Activated CD4-positive, alpha-beta T cell treated with anti-CD3 and anti-CD28 coated beads for 36 hours (primary cell): Measurements from ENCODE around the gene HEPHL1. TPM values are rescaled to one million over a fixed set of nuclear protein-coding genes. Genes with fewer than 3 reads are reported as not detected.

Source experiments
- ATAC-seq: fragments of 200-7000 bp; cut with Tn5 transposase; one replicate; pipeline ENCODE4 v1.10.0; 2021; ENCODE audit warnings: mild to moderate bottlenecking, moderate library complexity
- CTCF ChIA-PET: fragments of 350-600 bp; sonication (Branson Sonifier 250); formaldehyde crosslinking; loops from one replicate; lab custom pipeline; 2021; ENCODE audit warnings: antibody characterized with exemption; lab: Charles Lee
- POLR2A ChIA-PET: fragments of 350-600 bp; sonication (Branson Sonifier 250); formaldehyde crosslinking; loops from one replicate; lab custom pipeline; 2021; ENCODE audit warnings: antibody characterized with exemption, inconsistent platforms; lab: Charles Lee
- DNase-seq: peaks from one replicate; pipeline ENCODE4 v3.0.0-alpha.2; 2020
- H3K27ac Mint-ChIP-seq: one replicate; pipeline ENCODE4 v1.8.0; 2021; ENCODE audit warnings: mixed read lengths
- H3K27me3 Mint-ChIP-seq: one replicate; pipeline ENCODE4 v1.8.0; 2021; ENCODE audit warnings: mixed read lengths
- H3K36me3 Mint-ChIP-seq: one replicate; pipeline ENCODE4 v1.8.0; 2021; ENCODE audit warnings: low read depth, mixed read lengths
- H3K4me1 Mint-ChIP-seq: one replicate; pipeline ENCODE4 v1.8.0; 2021; ENCODE audit warnings: mixed read lengths
- H3K4me3 Mint-ChIP-seq: one replicate; pipeline ENCODE4 v1.8.0; 2021; ENCODE audit warnings: mild to moderate bottlenecking, moderate library complexity, mixed read lengths
- H3K9me3 Mint-ChIP-seq: one replicate; pipeline ENCODE4 v1.8.0; 2021; ENCODE audit warnings: low read depth, mixed read lengths
- intact Hi-C, 2 experiments: fragments of 100-400 bp; cut with DNase I in 1 of 2; cut with micrococcal nuclease in 1 of 2; formaldehyde crosslinking; loops; one replicate each; pipeline versions ENCODE4 v1.14.2 to v1.15.1; 2022 to 2024; cut with DNase I, micrococcal nuclease
- total RNA-seq, 2 experiments: library from RNA; stranded (reverse); gene quantifications; one replicate each; pipeline ENCODE4 v1.2.3, GENCODE V29; 2021

Gene HEPHL1
- total RNA-seq, 2 experiments from 2014 or later = not detected

- DNase-seq (no peak), ATAC-seq (no peak)
- Mint-ChIP-seq H3K9me3 (peaks cover 3% of the 10 kb centered on the region), H3K27ac (no peak overlapping the region), H3K4me3 (no peak overlapping the region), H3K4me1 (peaks cover 48% of the 10 kb centered on the region), H3K27me3 (no peaks in the 10 kb centered on the region), H3K36me3 (peaks cover 8% of the 10 kb centered on the region)
- intact Hi-C loops = loop anchor here in 1 of 2 experiments (2.0 kb wide), 1 partner anchor 15 kb away; no protein-coding TSS in a partner anchor
- POLR2A ChIA-PET = interaction anchor here (0.6 kb wide), 1 partner anchor 341 kb away, joined by 3 read pairs; no protein-coding TSS in a partner anchor
- CTCF ChIA-PET = interaction anchor here (0.8 kb wide), 1 partner anchor 62 kb away, joined by 3 read pairs; no protein-coding TSS in a partner anchor
Observed at GRCh38 chr11:94131718-94132115, 110.6 kb downstream of the HEPHL1 start.

- intact Hi-C loops = no loop called here
- Mint-ChIP-seq H3K27me3 (no peaks in the 10 kb centered on the region), H3K4me1 (peaks cover 51% of the 10 kb centered on the region), H3K27ac (no peak overlapping the region), H3K4me3 (no peak overlapping the region), H3K9me3 (peaks cover 3% of the 10 kb centered on the region), H3K36me3 (peaks cover 10% of the 10 kb centered on the region)
- DNase-seq = no peak
- ChIA-PET CTCF (no interaction called here), POLR2A (interaction anchor here (0.6 kb wide), 1 partner anchor 341 kb away, joined by 3 read pairs; no protein-coding TSS in a partner anchor)
- no peak for ATAC-seq
Observed at GRCh38 chr11:94132152-94132558, 111.0 kb downstream of the HEPHL1 start.

GRCh38 chr11:94132823-94133408 lies 111.8 kb downstream of the HEPHL1 start:
- ChIA-PET POLR2A (no interaction called here), CTCF (no interaction called here)
- H3K36me3 Mint-ChIP-seq = peaks cover 10% of the 10 kb centered on the region
- intact Hi-C loops = no loop called here
- ATAC-seq = no peak
- no peak overlapping the region for H3K27ac Mint-ChIP-seq
- peaks cover 43% of the 10 kb centered on the region for H3K4me1 Mint-ChIP-seq
- no peak overlapping the region for H3K4me3 Mint-ChIP-seq
- H3K9me3 Mint-ChIP-seq = peaks cover 3% of the 10 kb centered on the region
- no peaks in the 10 kb centered on the region for H3K27me3 Mint-ChIP-seq
- no peak for DNase-seq

GRCh38 chr11:94133752-94134151 lies 112.6 kb downstream of the HEPHL1 start:
- intact Hi-C loops = no loop called here
- no peak overlapping the region for H3K4me3 Mint-ChIP-seq
- ChIA-PET POLR2A (no interaction called here), CTCF (interaction anchor here (0.7 kb wide), 1 partner anchor 393 kb away, joined by 3 read pairs; no protein-coding TSS in a partner anchor)
- no peak for DNase-seq
- H3K36me3 Mint-ChIP-seq = peaks cover 10% of the 10 kb centered on the region
- H3K9me3 Mint-ChIP-seq = peaks cover 3% of the 10 kb centered on the region
- peaks cover 42% of the 10 kb centered on the region for H3K4me1 Mint-ChIP-seq
- no peak for ATAC-seq
- H3K27ac Mint-ChIP-seq = no peak overlapping the region
- no peaks in the 10 kb centered on the region for H3K27me3 Mint-ChIP-seq

GRCh38 chr11:94134651-94135512 lies 113.7 kb downstream of the HEPHL1 start:
- intact Hi-C loops = loop anchor here in 1 of 2 experiments (5.0 kb wide), 1 partner anchor 742 kb away; no protein-coding TSS in a partner anchor
- POLR2A ChIA-PET = interaction anchor here (0.6 kb wide), 1 partner anchor 28 kb away, joined by 3 read pairs; no protein-coding TSS in a partner anchor
- Mint-ChIP-seq H3K4me1 (peaks cover 45% of the 10 kb centered on the region), H3K27ac (peak overlapping the region; percentile 72), H3K36me3 (peaks cover 10% of the 10 kb centered on the region), H3K27me3 (no peaks in the 10 kb centered on the region), H3K4me3 (peak overlapping the region; percentile 12), H3K9me3 (peaks cover 3% of the 10 kb centered on the region)
- peak; percentile 95 for ATAC-seq
- CTCF ChIA-PET = interaction anchor here (0.6 to 0.9 kb wide), 2 partner anchors 19 to 383 kb away, joined by 3 to 4 read pairs; no protein-coding TSS in a partner anchor
- DNase-seq = peak; percentile 74

GRCh38 chr11:94139416-94139815 lies 118.3 kb downstream of the HEPHL1 start:
- Mint-ChIP-seq H3K4me3 (no peak overlapping the region), H3K9me3 (peaks cover 3% of the 10 kb centered on the region), H3K4me1 (peaks cover 55% of the 10 kb centered on the region), H3K27ac (no peak overlapping the region), H3K27me3 (no peaks in the 10 kb centered on the region), H3K36me3 (peaks cover 10% of the 10 kb centered on the region)
- intact Hi-C loops = loop anchor here in 1 of 2 experiments (5.0 kb wide), 1 partner anchor 738 kb away; no protein-coding TSS in a partner anchor
- DNase-seq (no peak), ATAC-seq (no peak)
- POLR2A ChIA-PET = no interaction called here
- CTCF ChIA-PET = interaction anchor here (0.7 kb wide), 1 partner anchor 281 kb away, joined by 3 read pairs; no protein-coding TSS in a partner anchor

- POLR2A ChIA-PET = no interaction called here
- ATAC-seq (no peak), DNase-seq (no peak)
- Mint-ChIP-seq H3K36me3 (peaks cover 10% of the 10 kb centered on the region), H3K9me3 (peaks cover 3% of the 10 kb centered on the region), H3K27me3 (no peaks in the 10 kb centered on the region), H3K4me3 (no peak overlapping the region), H3K4me1 (peaks cover 51% of the 10 kb centered on the region), H3K27ac (no peak overlapping the region)
- CTCF ChIA-PET = no interaction called here
- intact Hi-C loops = no loop called here
Observed at GRCh38 chr11:94140154-94140655, 119.1 kb downstream of the HEPHL1 start.

GRCh38 chr11:94141511-94142307 lies 120.6 kb downstream of the HEPHL1 start:
- peaks cover 2% of the 10 kb centered on the region for H3K36me3 Mint-ChIP-seq
- H3K27ac Mint-ChIP-seq = no peak overlapping the region
- H3K27me3 Mint-ChIP-seq = no peaks in the 10 kb centered on the region
- intact Hi-C loops = no loop called here
- ChIA-PET CTCF (interaction anchor here (1.5 kb wide), 1 partner anchor 10 kb away, joined by 6 read pairs; no protein-coding TSS in a partner anchor), POLR2A (no interaction called here)
- DNase-seq (no peak), ATAC-seq (no peak)
- no peak overlapping the region for H3K4me3 Mint-ChIP-seq
- H3K4me1 Mint-ChIP-seq = peaks cover 54% of the 10 kb centered on the region
- no peaks in the 10 kb centered on the region for H3K9me3 Mint-ChIP-seq

- ChIA-PET CTCF (interaction anchor here (0.6 to 1.5 kb wide), 2 partner anchors 9 to 926 kb away, joined by 5 to 6 read pairs; no protein-coding TSS in a partner anchor), POLR2A (no interaction called here)
- Mint-ChIP-seq H3K4me1 (peaks cover 56% of the 10 kb centered on the region), H3K27me3 (no peaks in the 10 kb centered on the region), H3K9me3 (no peaks in the 10 kb centered on the region), H3K4me3 (no peak overlapping the region), H3K27ac (no peak overlapping the region), H3K36me3 (no peaks in the 10 kb centered on the region)
- no peak for DNase-seq
- intact Hi-C loops = no loop called here
- ATAC-seq = no peak
Observed at GRCh38 chr11:94142308-94143281, 121.4 kb downstream of the HEPHL1 start.

- CTCF ChIA-PET = interaction anchor here (0.6 kb wide), 1 partner anchor 16 kb away, joined by 3 read pairs; the partner anchor contains the start of gene PANX1
- POLR2A ChIA-PET = no interaction called here
- Mint-ChIP-seq H3K9me3 (no peaks in the 10 kb centered on the region), H3K36me3 (no peaks in the 10 kb centered on the region), H3K27ac (no peak overlapping the region), H3K27me3 (no peaks in the 10 kb centered on the region), H3K4me1 (peaks cover 67% of the 10 kb centered on the region), H3K4me3 (no peak overlapping the region)
- DNase-seq (no peak), ATAC-seq (no peak)
- intact Hi-C loops = no loop called here
Observed at GRCh38 chr11:94144216-94144615, 123.1 kb downstream of the HEPHL1 start.
